ENCODE measurements around the gene NRG3.

DNA sequence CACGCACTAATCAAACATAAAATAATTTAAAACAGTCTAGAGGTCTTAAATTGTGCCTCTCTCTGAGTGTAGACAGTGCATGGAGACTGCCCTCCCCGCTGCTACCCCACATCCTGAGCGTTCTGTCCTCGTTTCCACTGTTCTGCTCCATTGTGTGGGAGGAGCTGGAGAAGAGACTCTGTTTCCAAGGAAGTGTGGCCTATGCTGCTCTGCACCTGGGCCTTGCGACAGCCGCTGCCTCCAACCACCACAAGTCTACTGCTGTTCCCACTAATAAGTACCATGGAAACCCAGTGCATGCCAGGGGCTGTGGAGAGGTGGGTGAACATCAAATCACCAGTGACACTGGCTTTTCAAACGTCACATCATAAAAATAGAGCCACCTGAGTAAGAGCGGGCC is 19.6 kb downstream of the NRG3 start:
- TF ChIP-seq, protein P1, sequence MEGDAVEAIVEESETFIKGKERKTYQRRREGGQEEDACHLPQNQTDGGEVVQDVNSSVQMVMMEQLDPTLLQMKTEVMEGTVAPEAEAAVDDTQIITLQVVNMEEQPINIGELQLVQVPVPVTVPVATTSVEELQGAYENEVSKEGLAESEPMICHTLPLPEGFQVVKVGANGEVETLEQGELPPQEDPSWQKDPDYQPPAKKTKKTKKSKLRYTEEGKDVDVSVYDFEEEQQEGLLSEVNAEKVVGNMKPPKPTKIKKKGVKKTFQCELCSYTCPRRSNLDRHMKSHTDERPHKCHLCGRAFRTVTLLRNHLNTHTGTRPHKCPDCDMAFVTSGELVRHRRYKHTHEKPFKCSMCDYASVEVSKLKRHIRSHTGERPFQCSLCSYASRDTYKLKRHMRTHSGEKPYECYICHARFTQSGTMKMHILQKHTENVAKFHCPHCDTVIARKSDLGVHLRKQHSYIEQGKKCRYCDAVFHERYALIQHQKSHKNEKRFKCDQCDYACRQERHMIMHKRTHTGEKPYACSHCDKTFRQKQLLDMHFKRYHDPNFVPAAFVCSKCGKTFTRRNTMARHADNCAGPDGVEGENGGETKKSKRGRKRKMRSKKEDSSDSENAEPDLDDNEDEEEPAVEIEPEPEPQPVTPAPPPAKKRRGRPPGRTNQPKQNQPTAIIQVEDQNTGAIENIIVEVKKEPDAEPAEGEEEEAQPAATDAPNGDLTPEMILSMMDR (IDR thresholded peaks at IDR 0.05), result no peak
- TF ChIP-seq POLR2A (IDR thresholded peaks at IDR 0.05), result no peak
